Frontal cortex (tissue), 4 donors: ENCODE measurements around the gene AFAP1L2. TPM values are rescaled to one million over a fixed set of nuclear protein-coding genes. Genes with fewer than 3 reads are reported as not detected.

Source experiments
- DNase-seq, 2 donors: peaks; one replicate each; pipeline ENCODE4 v3.0.0; 2012; ENCODE audit warnings: low spot score in 2 of 2
- FAIRE-seq: peaks from 2 replicates; lab custom pipeline; 2012; peaks lifted over from hg19 to GRCh38; lab: Jason Lieb, UNC
- total RNA-seq: library from RNA; depleted of rRNA; stranded (reverse); fragments of >200 nt; gene quantifications from one replicate; pipeline ENCODE4 v1.2.3, GENCODE V29; 2014
- donor health status: control.
- donor health status: control.
- donor health status: control.

AFAP1L2 gene
- total RNA-seq, 1 donor from 2014 or later: 6.1 TPM

- no peak for FAIRE-seq
These were observed 102.2 kb downstream of the AFAP1L2 start for GRCh38 chr10:114301951-114302710.

DNA sequence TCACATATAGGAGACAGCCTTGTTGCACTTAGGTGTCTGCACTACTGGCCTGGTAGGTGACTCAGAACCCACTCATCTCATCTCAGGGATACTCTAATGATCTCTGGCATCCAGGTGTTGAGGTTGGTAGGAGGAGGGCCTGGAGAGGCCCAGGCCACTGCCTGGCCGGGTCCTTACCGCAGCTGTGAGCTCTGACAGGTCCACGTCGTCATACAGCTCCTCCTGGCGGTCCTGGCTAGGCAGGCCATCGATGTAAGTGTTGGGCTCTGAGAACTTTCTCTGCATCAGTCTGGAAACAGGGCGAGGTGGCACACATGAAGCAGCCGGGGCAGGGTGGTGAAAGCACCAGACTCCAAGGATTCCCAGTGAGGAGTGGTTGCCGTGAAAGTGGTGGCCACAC is 103.1 kb downstream of the AFAP1L2 start:
- FAIRE-seq: no peak

More at GRCh38 chr10:114301951-114302710, 102.2 kb downstream of the AFAP1L2 start:
- no peak for DNase-seq

DNA sequence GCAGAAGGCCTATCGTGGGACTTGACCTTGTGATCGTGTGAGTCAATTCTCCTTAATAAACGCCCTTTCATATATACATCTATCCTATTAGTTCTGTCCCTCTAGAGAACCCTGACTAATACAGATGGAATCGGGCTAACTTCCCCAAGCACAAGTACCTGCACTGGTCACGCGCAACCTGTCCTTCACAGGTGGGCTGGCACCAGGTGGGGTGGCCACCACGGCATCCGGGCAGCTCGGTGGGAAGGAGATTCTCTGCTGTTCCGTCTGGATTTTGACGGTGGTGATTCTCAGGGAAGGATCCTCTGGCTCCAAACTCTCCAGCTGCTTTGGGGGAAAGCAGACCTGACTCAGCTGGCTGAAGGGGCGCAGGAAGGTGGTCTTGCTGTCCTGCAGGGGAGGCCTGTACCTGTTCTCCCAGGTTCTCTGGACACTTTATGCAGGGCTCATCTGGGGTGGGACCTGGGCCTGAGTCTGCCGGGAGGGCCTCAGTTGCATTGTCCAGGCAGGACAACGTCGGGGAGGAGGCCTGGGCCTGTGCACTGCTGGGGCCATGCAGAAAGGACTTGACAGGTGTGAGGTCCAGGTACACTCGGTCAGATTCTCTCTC is 104.2 kb downstream of the AFAP1L2 start:
- FAIRE-seq (no peak), DNase-seq (no peak)

More for the DNA sequence above, 103.1 kb downstream of the AFAP1L2 start:
- no peak for DNase-seq

GRCh38 chr10:114297136-114297705 is 107.1 kb downstream of the AFAP1L2 start:
- FAIRE-seq (no peak), DNase-seq (no peak)

DNA sequence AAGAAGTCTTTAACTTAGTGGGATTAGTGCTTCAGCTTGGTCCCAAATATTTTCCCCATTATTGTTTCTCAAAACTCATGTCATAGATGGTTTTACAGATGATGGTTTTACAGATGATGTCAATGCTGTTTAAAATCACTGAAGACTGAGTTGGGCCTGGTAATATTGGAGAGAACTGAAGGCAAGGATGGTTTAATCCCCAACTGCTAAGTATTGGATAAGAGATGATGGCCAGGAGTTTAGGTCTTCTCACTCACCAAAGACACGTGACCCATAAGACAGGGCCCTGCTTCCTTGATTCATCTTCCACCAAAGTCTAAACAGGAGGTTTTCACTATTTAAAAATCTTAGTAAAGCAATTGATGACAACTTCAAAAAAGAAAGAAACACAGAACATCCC is 108.9 kb downstream of the AFAP1L2 start:
- DNase-seq (no peak), FAIRE-seq (no peak)

GRCh38 chr10:114294549-114294948 is 109.8 kb downstream of the AFAP1L2 start:
- FAIRE-seq: no peak

GRCh38 chr10:114293075-114293474 is 111.2 kb downstream of the AFAP1L2 start:
- DNase-seq (no peak), FAIRE-seq (no peak)

More at GRCh38 chr10:114294549-114294948, 109.8 kb downstream of the AFAP1L2 start:
- DNase-seq: no peak

DNA sequence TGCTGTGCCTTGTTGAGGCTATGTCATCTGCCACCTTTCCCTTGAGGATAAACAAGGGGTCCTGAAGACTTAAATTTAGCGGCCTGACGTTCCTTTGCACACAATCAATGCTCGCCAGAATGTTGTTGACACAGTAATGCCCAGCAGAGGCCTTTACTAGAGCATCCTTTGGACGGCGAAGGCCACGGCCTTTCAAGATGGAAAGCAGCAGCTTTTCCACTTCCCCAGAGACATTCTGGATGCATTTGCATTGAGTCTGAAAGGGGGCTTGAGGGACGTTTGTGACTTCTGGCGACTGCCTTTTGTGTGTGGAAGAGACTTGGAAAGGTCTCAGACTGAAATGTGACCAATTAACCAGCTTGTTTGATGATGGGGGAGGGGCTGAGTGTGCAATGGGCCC is 112.8 kb downstream of the AFAP1L2 start:
- no peak for DNase-seq
- no peak for FAIRE-seq

GRCh38 chr10:114291076-114291475 is 113.2 kb downstream of the AFAP1L2 start:
- DNase-seq: no peak
- no peak for FAIRE-seq

- no peak for DNase-seq
- FAIRE-seq: no peak
These were observed 114.3 kb downstream of the AFAP1L2 start for GRCh38 chr10:114290038-114290437.

DNA sequence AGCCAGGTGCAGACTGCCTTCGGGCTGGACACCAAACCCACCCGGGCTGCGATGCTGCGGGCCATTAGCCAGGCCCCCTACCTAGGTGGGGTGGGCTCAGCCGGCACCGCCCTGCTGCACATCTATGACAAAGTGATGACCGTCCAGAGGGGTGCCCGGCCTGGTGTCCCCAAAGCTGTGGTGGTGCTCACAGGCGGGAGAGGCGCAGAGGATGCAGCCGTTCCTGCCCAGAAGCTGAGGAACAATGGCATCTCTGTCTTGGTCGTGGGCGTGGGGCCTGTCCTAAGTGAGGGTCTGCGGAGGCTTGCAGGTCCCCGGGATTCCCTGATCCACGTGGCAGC is 115.2 kb downstream of the AFAP1L2 start:
- DNase-seq (no peak), FAIRE-seq (no peak)

GRCh38 chr10:114288424-114289095 is 115.7 kb downstream of the AFAP1L2 start:
- no peak for FAIRE-seq
- no peak for DNase-seq

- FAIRE-seq (no peak), DNase-seq (no peak)
These were observed 117.4 kb downstream of the AFAP1L2 start for GRCh38 chr10:114286921-114287320.

DNA sequence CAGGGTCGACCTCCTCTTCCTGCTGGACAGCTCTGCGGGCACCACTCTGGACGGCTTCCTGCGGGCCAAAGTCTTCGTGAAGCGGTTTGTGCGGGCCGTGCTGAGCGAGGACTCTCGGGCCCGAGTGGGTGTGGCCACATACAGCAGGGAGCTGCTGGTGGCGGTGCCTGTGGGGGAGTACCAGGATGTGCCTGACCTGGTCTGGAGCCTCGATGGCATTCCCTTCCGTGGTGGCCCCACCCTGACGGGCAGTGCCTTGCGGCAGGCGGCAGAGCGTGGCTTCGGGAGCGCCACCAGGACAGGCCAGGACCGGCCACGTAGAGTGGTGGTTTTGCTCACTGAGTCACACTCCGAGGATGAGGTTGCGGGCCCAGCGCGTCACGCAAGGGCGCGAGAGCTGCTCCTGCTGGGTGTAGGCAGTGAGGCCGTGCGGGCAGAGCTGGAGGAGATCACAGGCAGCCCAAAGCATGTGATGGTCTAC is 118.3 kb downstream of the AFAP1L2 start:
- no peak for FAIRE-seq
- no peak for DNase-seq

DNA sequence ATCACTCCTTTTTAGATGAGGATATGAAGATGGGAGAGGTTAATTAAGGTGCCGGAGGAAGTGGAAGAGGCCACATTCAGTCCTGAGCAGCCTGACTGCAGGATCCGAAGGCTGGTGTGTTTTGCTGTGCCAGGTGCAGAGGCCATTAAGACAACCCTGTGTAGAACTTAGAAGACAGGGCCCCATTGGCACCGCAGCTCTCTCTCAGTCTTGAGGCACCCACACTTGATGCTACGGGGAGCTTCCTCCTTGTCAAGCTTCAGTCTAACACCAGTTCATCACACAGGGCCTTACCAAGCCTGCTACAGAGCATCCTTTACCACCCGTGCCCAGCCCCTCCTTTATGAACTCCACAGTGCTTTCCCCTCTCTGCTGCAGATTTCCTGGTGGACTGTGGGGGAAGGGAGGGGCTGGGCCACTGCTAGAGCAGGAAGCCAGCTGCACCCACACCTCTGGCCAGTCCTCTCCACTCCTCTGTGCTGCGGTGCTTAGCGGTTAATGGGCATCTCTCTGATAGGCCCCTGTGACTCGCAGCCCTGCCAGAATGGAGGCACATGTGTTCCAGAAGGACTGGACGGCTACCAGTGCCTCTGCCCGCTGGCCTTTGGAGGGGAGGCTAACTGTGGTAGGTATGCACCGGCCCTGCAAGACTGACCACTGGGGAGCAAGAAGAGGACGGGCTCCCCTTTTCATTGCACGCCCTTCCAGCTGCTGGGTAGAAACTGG is 119.8 kb downstream of the AFAP1L2 start:
- DNase-seq: no peak
- FAIRE-seq: no peak

DNA sequence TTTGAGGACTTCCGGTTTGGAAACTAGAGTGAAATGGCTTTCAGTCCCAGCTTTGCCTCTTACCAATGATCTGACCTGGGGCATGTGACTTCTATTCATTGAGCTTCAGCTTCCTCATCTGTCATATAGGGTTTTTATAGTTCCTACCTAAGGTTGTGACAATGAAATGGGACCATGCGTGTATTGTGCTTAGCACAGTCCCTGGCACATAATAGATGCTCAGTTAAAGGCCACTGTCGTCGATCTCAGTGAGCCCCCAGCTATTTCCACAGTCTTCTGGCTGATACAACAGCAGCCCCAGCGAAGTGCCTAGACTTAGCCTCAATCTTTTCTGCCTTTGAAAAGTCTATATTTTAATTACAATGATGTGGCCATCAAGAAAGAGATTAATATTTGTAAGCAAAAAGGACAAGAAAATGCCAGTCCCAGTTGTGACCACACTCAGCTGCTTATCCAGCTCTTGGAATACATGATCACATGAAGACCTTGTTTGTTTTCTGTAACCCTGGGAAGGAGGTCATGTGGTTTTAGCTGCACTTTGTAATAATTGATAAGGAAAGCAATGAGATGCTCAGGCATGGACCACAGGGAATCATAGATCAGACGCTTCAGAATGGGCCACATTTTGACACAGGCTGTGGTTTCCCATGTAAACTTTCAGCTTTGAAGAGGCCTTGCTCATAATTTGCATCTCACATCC is 120.6 kb downstream of the AFAP1L2 start:
- FAIRE-seq: no peak

GRCh38 chr10:114283091-114283490 is 121.2 kb downstream of the AFAP1L2 start:
- DNase-seq (no peak), FAIRE-seq (no peak)

More for the DNA sequence above, 120.6 kb downstream of the AFAP1L2 start:
- DNase-seq: no peak

DNA sequence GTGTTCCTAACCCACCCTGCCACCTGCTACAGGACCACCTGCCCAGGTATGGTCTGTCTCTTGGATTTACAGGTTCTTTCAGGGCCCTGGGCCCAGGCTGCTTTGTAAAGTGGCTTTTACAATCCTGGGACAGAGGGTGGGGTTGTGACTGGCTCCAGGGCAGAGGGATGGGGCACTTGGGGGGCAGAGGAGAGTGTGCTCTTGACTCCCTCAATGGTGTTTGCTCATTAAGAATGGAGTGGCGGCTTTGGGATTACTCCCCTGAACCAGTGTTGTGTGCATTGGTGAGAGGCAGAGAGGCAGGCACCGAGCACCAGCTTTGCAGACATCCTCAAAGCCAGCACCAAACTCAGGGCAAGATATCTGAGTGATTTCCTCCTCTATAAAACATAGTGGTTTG is 121.8 kb downstream of the AFAP1L2 start:
- FAIRE-seq: no peak
- DNase-seq: no peak

DNA sequence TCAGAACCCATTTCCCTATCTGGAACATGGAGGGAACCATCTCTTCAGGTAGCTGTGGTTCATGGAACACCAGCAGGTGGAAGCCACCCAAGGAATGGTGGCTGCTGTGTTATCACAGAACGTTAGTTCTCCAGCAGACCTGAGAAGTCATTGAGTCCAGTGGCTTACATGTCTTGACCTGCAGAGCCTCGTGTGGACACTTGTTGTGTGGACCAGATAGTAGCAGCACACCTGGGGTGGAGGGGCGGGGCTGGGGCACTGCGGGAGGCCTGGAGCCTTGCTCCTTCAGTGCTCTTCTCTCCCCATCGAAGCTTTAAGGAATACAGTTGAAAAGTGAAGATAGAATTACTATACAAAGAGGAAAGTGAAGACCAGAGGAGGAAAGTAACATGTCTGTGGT is 122.8 kb downstream of the AFAP1L2 start:
- FAIRE-seq (no peak), DNase-seq (no peak)
